Fibroblast of pulmonary artery (primary cell): Measurements from ENCODE around the gene LANCL2.

Source experiments
- DNase-seq: peaks from one replicate; pipeline ENCODE4 v3.0.0-alpha.2; 2010; ENCODE audit warnings: low read depth
- H3K4me3 ChIP-seq: replicated peaks from 2 replicates; pipeline ENCODE4 v1.5.1; 2011; ENCODE audit warnings: low read depth, mild to moderate bottlenecking, control low read depth, low read length, moderate library complexity
- CTCF ChIP-seq: IDR thresholded peaks from 2 replicates; pipeline ENCODE4 v1.5.1; 2011; ENCODE audit warnings: mild to moderate bottlenecking, control low read depth, low read length, inconsistent platforms; ENCODE audit errors: missing control alignments

Gene LANCL2

GRCh38 chr7:55362927-55363326, 2.2 kb upstream of the LANCL2 start:
- DNase-seq, result no peak
- no peak for TF ChIP-seq CTCF
- H3K4me3 ChIP-seq, result no peak overlapping the region

GRCh38 chr7:55363386-55364170, 1.6 kb upstream of the LANCL2 start:
- TF ChIP-seq CTCF, result no peak
- no peak for DNase-seq
- H3K4me3 ChIP-seq, result no peak overlapping the region

GRCh38 chr7:55365675-55366460, 731 bp downstream of the LANCL2 start:
- H3K4me3 ChIP-seq, result peak overlapping the region; percentile 94
- no peak for TF ChIP-seq CTCF
- DNase-seq, result peak; percentile 98

- TF ChIP-seq CTCF, result no peak
- peak; percentile 18 for DNase-seq
- peak overlapping the region; percentile 94 for H3K4me3 ChIP-seq
Measured at GRCh38 chr7:55366461-55367070, 1.4 kb downstream of the LANCL2 start.

- DNase-seq, result no peak
- no peak for TF ChIP-seq CTCF
- peak overlapping the region; percentile 94 for H3K4me3 ChIP-seq
Measured at GRCh38 chr7:55367283-55367840, 2.2 kb downstream of the LANCL2 start.

- no peak overlapping the region for H3K4me3 ChIP-seq
- TF ChIP-seq CTCF, result no peak
Measured at GRCh38 chr7:55369427-55370400, 4.6 kb downstream of the LANCL2 start.

More at GRCh38 chr7:55369427-55370400, 4.6 kb downstream of the LANCL2 start:
- peak; percentile 86 for DNase-seq
